Astrocyte of the spinal cord (primary cell): ENCODE measurements around the gene CAVIN3.
"Not testable (repeated sequence)": the region's sequence is repeated elsewhere in the genome, so short reads cannot be mapped to it uniquely, and the experiment has no call there.

Experiments
- DNase-seq: peaks from one replicate; pipeline ENCODE4 v3.0.0; 2011; ENCODE audit warnings: low read depth, low spot score
- H3K4me3 ChIP-seq: 2 replicates; pipeline ENCODE4 v1.5.1; 2011; ENCODE audit warnings: low read depth, mild to moderate bottlenecking, low read length, moderate library complexity
- in situ Hi-C: cut with HindIII; loops from 2 replicates; pipeline ENCODE4 v1.10.0; 2017; ENCODE audit warnings: low sequenced_read_pairs
- TF ChIP-seq, protein P1 (sequence below): IDR thresholded peaks from 2 replicates; pipeline ENCODE4 v1.5.1; 2012; ENCODE audit warnings: low read depth, mild to moderate bottlenecking, low read length, inconsistent platforms

CAVIN3 gene

DNA sequence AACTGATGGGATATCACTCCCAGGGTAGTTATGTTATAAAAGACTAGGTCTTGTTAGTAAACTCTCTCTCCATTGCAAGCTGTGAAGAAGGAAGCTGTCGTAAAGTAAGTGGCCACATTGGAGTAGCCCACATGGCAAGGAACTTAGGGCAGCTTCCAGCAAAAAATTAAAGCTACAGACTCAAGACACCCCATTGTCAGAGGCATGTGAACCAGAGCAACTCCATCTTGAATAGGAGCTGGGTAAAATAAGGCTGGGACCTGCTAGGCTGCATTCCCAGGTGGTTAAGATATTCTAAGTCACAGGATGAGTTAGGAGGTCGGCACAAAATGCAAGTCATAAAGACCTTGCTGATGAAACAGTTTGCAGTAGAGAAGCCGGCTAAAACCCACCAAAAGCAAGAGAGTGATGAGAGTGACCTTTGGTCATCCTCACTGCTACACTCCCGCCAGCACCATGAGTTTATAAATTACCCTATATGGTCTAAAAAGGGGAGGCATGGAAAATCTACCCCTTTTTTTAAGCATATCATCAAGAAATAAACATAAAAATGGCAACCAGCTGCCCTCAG lies 36.8 kb downstream of the CAVIN3 start:
- TF ChIP-seq, protein P1, sequence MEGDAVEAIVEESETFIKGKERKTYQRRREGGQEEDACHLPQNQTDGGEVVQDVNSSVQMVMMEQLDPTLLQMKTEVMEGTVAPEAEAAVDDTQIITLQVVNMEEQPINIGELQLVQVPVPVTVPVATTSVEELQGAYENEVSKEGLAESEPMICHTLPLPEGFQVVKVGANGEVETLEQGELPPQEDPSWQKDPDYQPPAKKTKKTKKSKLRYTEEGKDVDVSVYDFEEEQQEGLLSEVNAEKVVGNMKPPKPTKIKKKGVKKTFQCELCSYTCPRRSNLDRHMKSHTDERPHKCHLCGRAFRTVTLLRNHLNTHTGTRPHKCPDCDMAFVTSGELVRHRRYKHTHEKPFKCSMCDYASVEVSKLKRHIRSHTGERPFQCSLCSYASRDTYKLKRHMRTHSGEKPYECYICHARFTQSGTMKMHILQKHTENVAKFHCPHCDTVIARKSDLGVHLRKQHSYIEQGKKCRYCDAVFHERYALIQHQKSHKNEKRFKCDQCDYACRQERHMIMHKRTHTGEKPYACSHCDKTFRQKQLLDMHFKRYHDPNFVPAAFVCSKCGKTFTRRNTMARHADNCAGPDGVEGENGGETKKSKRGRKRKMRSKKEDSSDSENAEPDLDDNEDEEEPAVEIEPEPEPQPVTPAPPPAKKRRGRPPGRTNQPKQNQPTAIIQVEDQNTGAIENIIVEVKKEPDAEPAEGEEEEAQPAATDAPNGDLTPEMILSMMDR: no peak
- H3K4me3 ChIP-seq: no peak overlapping the region
- in situ Hi-C loops: no loop called here
- DNase-seq: no peak

- DNase-seq, in situ Hi-C loops: not testable (repeated sequence)
Observed at GRCh38 chr11:6280809-6281208, 39.5 kb downstream of the CAVIN3 start.

GRCh38 chr11:6273188-6273587 lies 47.1 kb downstream of the CAVIN3 start:
- no peak for DNase-seq
- in situ Hi-C loops: no loop called here
- H3K4me3 ChIP-seq: no peak overlapping the region
- TF ChIP-seq, protein P1: no peak

More at GRCh38 chr11:6280809-6281208, 39.5 kb downstream of the CAVIN3 start:
- not testable (repeated sequence) for H3K4me3 ChIP-seq

DNA sequence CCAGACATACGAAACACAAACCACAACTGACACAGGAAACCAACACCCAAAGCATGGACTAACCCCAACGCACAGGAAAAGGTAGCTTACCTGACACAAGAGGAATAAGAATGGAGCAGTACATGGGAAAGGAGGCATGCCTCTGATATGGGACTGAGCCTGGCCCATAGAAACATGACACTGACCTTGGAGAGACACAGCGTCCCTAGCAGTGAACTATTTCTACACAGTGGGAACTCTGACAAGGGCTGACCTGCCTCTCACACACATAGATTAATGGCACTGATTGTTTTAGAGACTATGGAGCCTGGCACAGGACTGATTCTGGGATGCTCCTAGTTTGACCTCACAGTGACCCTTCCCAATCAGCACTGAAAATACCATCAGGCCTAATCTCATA lies 48.7 kb downstream of the CAVIN3 start:
- TF ChIP-seq, protein P1: no peak
- in situ Hi-C loops: no loop called here

GRCh38 chr11:6270584-6271246 lies 49.6 kb downstream of the CAVIN3 start:
- DNase-seq: no peak
- H3K4me3 ChIP-seq: no peak overlapping the region
- TF ChIP-seq, protein P1: no peak
- in situ Hi-C loops: no loop called here

More for the DNA sequence above, 48.7 kb downstream of the CAVIN3 start:
- no peak for DNase-seq
- no peak overlapping the region for H3K4me3 ChIP-seq

GRCh38 chr11:6269994-6270393 lies 50.3 kb downstream of the CAVIN3 start:
- no peak overlapping the region for H3K4me3 ChIP-seq
- TF ChIP-seq, protein P1: no peak
- DNase-seq: no peak
- in situ Hi-C loops: no loop called here
